Esophagus squamous epithelium (tissue), 5 donors: ENCODE measurements around the gene FLT1. TPM values are rescaled to one million over a fixed set of nuclear protein-coding genes. Genes with fewer than 3 reads are reported as not detected.
A peak's percentile ranks its signal among the peaks of the same experiment; 100 is the strongest.

Experiments used
- DNase-seq: peaks from one replicate; lab custom pipeline; 2025; lab: John Stamatoyannopoulos, UW
- H3K27ac ChIP-seq, 4 donors: fragments of 200-600 bp; sonication (generic); one replicate each; pipeline ENCODE4 v1.5.1; 2016 to 2019; ENCODE audit warnings: mild to moderate bottlenecking in 1 of 4
- H3K27me3 ChIP-seq, 4 donors: fragments of 200-600 bp; sonication (generic); 1 replicate in 3 of 4; 2 replicates in 1 of 4; pipeline versions ENCODE4 v1.5.1 to v1.6.0; 2017 to 2021; ENCODE audit warnings: antibody characterized with exemption in 1 of 4
- H3K36me3 ChIP-seq, 3 donors: fragments of 200-600 bp; sonication (generic); one replicate each; pipeline ENCODE4 v1.5.1; 2016 to 2019
- H3K4me1 ChIP-seq, 3 donors: fragments of 200-600 bp; sonication (generic); one replicate each; pipeline ENCODE4 v1.5.1; 2017 to 2019
- H3K4me3 ChIP-seq, 4 donors: fragments of 200-600 bp; sonication (generic); 1 replicate in 3 of 4; 2 replicates in 1 of 4; pipeline ENCODE4 v1.5.1; 2016 to 2019; ENCODE audit warnings: mild to moderate bottlenecking in 2 of 4, moderate library complexity in 1 of 4
- H3K9me3 ChIP-seq, 3 donors: fragments of 200-600 bp; sonication (generic); one replicate each; pipeline ENCODE4 v1.5.1; 2016 to 2019
- CTCF ChIP-seq, 6 experiments: fragments of 450-650 bp in 4 of 6; fragments of 200-600 bp in 2 of 6; sonication (generic) in 2 of 6; IDR thresholded peaks; one replicate each; pipeline ENCODE4 v1.5.1; 2016 to 2019; ENCODE audit warnings: antibody characterized with exemption in 6 of 6, mild to moderate bottlenecking in 4 of 6, moderate library complexity in 4 of 6
- POLR2A ChIP-seq, 4 donors: fragments of 450-650 bp; IDR thresholded peaks; one replicate each; pipeline ENCODE4 v1.6.1; 2017; ENCODE audit warnings: antibody characterized with exemption in 4 of 4, mild to moderate bottlenecking in 4 of 4, moderate library complexity in 3 of 4
- WGBS, 2 donors: methylation state at CpG; one replicate each; pipeline ENCODE4 v1.1.5; 2018; 5-methylcytosine and 5-hydroxymethylcytosine counted together
- intact Hi-C: fragments of 100-400 bp; cut with DNase I; formaldehyde crosslinking; loops from one replicate; pipeline ENCODE4 v1.15.0; 2022
- total RNA-seq, 4 donors: library from RNA; depleted of rRNA; stranded (reverse); fragments of >200 nt; gene quantifications; one replicate each; pipeline ENCODE4 v1.1.0, GENCODE V29; 2016
- donor health status: DM: yes; HTN: yes; CAD: no.

FLT1 gene
- total RNA-seq, 4 donors from 2014 or later: 2.1 to 16.4 (median 8.9) TPM

GRCh38 chr13:28410096-28410495 lies 84.8 kb downstream of the FLT1 start:
- no peak for TF ChIP-seq CTCF (IDR thresholded peaks at IDR 0.05)
- TF ChIP-seq POLR2A (IDR thresholded peaks at IDR 0.05): no peak
- WGBS, 2 donors: 28 to 54% methylated on average over 2 of the region's 2 CpGs
- intact Hi-C loops: no loop called here
- Histone ChIP-seq H3K9me3 (no peaks in the 10 kb centered on the region), H3K4me1 (no peaks in the 10 kb centered on the region), H3K27me3 (peaks cover 0 to 4% (median 0%) of the 10 kb centered on the region in 4 donors), H3K4me3 (no peak overlapping the region), H3K27ac (no peak overlapping the region), H3K36me3 (no peaks in the 10 kb centered on the region)
- no peak for DNase-seq

DNA sequence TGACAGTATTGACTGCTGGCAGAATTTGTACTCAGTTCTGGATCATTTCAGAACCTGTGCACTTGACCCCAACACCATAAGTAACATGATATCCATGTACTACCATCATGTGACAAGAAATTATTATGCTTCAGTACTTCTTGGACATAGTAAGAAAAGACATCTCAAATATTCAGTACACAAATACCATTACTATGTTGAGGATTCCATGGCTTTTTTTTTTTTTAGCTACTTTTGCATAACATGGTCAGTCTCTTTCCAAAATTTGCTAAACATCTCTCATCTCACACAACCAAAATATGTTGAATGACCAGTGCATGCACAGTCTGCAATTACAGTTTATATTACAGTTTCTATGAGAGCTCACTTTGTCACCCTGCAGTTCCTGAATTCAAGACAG lies 85.3 kb downstream of the FLT1 start:
- Histone ChIP-seq H3K27ac (peak overlapping the region in 1 of 4 donors; percentile 10), H3K9me3 (no peaks in the 10 kb centered on the region), H3K4me1 (no peaks in the 10 kb centered on the region), H3K36me3 (no peaks in the 10 kb centered on the region), H3K27me3 (peaks cover 0 to 7% (median 0%) of the 10 kb centered on the region in 4 donors), H3K4me3 (no peak overlapping the region)
- intact Hi-C loops: no loop called here
- TF ChIP-seq CTCF (IDR thresholded peaks at IDR 0.05) (no peak), POLR2A (IDR thresholded peaks at IDR 0.05) (no peak)
- DNase-seq: no peak

DNA sequence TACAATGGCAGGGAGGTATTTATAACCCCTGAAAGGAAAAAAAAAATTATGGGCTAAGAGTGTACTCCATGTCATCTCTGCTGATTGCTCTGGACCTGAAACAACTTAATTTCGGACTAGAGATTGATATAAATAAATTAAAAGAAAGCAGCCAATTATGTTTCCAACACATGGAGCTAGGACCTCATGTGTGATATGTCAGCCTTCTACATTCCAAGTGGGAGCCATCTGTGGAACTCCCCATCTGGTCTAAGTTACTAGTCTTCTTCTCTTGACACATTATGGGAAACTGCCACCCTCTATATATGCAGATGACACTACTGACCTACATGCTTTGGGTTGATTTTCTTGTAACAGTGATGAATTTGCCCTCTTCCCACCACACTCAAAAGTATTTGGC lies 86.1 kb downstream of the FLT1 start:
- TF ChIP-seq POLR2A (IDR thresholded peaks at IDR 0.05): no peak
- no peak for TF ChIP-seq CTCF (IDR thresholded peaks at IDR 0.05)
- Histone ChIP-seq H3K36me3 (no peaks in the 10 kb centered on the region), H3K27ac (peak overlapping the region in 2 of 4 donors; percentile 10 to 43), H3K27me3 (peaks cover 0 to 10% (median 0%) of the 10 kb centered on the region in 4 donors), H3K4me3 (no peak overlapping the region), H3K9me3 (no peaks in the 10 kb centered on the region), H3K4me1 (no peaks in the 10 kb centered on the region)
- whole genome bisulfite sequencing, 2 donors: 33 to 55% methylated on average over 1 of the region's 1 CpG
- no peak for DNase-seq
- intact Hi-C loops: no loop called here

- H3K4me3 ChIP-seq: no peak overlapping the region
- H3K27ac ChIP-seq: peak overlapping the region in 2 of 4 donors; percentile 35 to 43
- H3K27me3 ChIP-seq: peaks cover 0 to 10% (median 0%) of the 10 kb centered on the region in 4 donors
- no peaks in the 10 kb centered on the region for H3K9me3 ChIP-seq
- no peak for DNase-seq
- intact Hi-C loops: no loop called here
- no peaks in the 10 kb centered on the region for H3K4me1 ChIP-seq
- WGBS, 2 donors: 30 to 34% methylated on average over 8 of the region's 8 CpGs
- TF ChIP-seq POLR2A (IDR thresholded peaks at IDR 0.05): no peak
- no peak for TF ChIP-seq CTCF (IDR thresholded peaks at IDR 0.05)
- no peaks in the 10 kb centered on the region for H3K36me3 ChIP-seq
These were observed 86.6 kb downstream of the FLT1 start for GRCh38 chr13:28408235-28408848.

DNA sequence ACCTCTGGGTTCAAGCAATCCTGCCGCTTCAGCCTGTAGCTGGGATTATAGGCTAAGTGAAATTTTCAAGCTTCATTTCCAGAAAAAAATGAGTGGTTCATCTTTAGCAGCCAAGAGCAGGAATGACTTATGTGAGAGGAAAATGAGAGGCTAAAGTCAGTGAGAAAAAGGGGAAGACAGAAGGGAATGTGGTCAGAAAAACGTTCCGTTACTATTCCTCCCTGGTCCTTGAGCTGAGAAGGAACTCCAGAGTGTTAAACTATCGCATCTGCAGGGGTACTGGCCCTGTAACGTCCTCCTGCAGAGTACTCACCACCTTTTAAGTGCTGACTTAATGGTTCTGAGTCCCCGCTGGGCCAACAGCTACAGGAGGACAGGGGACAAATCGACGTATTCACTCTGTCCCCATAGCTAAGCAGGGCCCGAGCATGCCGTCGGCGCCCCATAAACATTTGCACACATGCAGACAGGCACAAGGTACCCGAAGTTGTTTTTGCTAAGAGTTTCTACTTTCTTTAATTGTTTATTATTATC lies 88.1 kb downstream of the FLT1 start:
- intact Hi-C loops: no loop called here
- Histone ChIP-seq H3K9me3 (no peaks in the 10 kb centered on the region), H3K4me3 (no peak overlapping the region), H3K4me1 (no peaks in the 10 kb centered on the region), H3K27me3 (peaks cover 0 to 10% (median 0%) of the 10 kb centered on the region in 4 donors), H3K36me3 (no peaks in the 10 kb centered on the region), H3K27ac (no peak overlapping the region)
- TF ChIP-seq CTCF (IDR thresholded peaks at IDR 0.05): no peak
- TF ChIP-seq POLR2A (IDR thresholded peaks at IDR 0.05): no peak
- WGBS, 2 donors: 79 to 80% methylated on average over 13 of the region's 13 CpGs
- DNase-seq: no peak
